ENCODE measurements around the gene COX5B.
A peak's percentile ranks its signal among the peaks of the same experiment; 100 is the strongest.
"Not testable (repeated sequence)": the region's sequence is repeated elsewhere in the genome, so short reads cannot be mapped to it uniquely, and the experiment has no call there.

COX5B gene

GRCh38 chr2:97617911-97618310 is 28.0 kb upstream of the COX5B start:
- ChIA-PET POLR2A (no interaction called here), CTCF (no interaction called here)
- TF ChIP-seq, protein P1, sequence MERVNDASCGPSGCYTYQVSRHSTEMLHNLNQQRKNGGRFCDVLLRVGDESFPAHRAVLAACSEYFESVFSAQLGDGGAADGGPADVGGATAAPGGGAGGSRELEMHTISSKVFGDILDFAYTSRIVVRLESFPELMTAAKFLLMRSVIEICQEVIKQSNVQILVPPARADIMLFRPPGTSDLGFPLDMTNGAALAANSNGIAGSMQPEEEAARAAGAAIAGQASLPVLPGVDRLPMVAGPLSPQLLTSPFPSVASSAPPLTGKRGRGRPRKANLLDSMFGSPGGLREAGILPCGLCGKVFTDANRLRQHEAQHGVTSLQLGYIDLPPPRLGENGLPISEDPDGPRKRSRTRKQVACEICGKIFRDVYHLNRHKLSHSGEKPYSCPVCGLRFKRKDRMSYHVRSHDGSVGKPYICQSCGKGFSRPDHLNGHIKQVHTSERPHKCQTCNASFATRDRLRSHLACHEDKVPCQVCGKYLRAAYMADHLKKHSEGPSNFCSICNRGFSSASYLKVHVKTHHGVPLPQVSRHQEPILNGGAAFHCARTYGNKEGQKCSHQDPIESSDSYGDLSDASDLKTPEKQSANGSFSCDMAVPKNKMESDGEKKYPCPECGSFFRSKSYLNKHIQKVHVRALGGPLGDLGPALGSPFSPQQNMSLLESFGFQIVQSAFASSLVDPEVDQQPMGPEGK (tag by site-specific recombination; IDR thresholded peaks at IDR 0.05), result no peak
- TF ChIP-seq ZNF701 (tag by site-specific recombination; IDR thresholded peaks at IDR 0.05) (no peak), ZNF571 (tag by site-specific recombination; IDR thresholded peaks at IDR 0.05) (no peak), ZNF610 (tag by site-specific recombination; IDR thresholded peaks at IDR 0.05; ENCODE audit: borderline replicate concordance) (no peak), SCRT1 (tag by site-specific recombination; IDR thresholded peaks at IDR 0.05; ENCODE audit: borderline replicate concordance) (no peak), ZNF785 (tag by site-specific recombination; IDR thresholded peaks at IDR 0.05) (no peak)
- Histone ChIP-seq H3K4me3 (ENCODE audit: low read depth, low read length) (no peak overlapping the region), H3K36me3 (ENCODE audit: control insufficient read depth in 2 of 2, insufficient read depth in 1 of 2, low read length in 2 of 2) (no peaks in the 10 kb centered on the region), H3K9me3 (ENCODE audit: control insufficient read depth, insufficient read depth, low read depth, low read length) (no peaks in the 10 kb centered on the region), H3K4me1 (ENCODE audit: control insufficient read depth, insufficient read depth, low read length) (no peaks in the 10 kb centered on the region), H3K27ac (ENCODE audit: extremely low read depth, low read depth, low read length) (no peak overlapping the region)

DNA sequence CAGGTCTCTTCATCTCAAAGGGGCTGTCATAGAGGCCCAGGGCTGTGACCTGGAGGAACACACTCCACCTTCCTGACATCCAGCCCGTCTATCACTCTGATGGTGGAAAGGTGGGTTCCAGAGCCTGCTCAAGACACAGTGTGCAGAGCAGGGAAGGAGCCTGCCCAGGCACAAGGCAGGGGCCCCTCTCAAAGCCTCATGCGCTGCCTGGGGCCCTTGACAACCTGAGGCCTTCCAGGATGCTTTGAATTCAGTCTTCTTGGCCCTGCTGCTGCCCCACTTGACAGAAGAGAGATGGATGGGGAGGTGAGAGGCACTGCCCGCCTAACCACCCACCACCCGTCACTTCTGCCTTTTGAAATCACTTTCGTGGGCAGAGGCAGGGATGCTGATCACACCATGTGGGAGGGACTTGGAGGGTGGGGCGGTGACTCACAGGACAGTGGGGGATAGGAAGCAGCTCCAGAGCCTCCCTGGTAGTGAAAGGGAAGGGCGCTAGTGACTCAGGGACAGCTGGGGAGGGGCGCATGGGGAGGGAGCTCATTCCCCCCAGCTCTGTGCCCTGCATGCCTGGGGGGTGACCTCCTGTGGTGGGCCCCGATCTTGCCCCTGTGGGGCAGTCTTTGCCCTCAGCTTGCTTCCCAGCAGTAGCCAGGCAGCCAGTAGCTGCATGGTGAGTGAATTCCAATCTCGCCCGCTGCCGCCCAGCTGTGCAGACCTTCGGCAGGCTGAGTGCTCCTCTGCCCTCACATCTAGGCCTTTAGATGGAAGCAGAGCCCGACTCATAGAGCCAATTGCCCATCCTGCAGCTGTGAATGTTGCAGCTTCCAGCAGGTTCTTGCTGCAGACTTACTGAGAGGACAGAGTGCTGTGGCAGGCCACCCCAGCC is 26.7 kb upstream of the COX5B start:
- CTCF ChIA-PET; H3K4me3 ChIP-seq (ENCODE audit: low read depth, low read length); H3K27ac ChIP-seq (ENCODE audit: extremely low read depth, low read depth, low read length); H3K4me1 ChIP-seq (ENCODE audit: control insufficient read depth, insufficient read depth, low read length); H3K9me3 ChIP-seq (ENCODE audit: control insufficient read depth, insufficient read depth, low read depth, low read length); H3K36me3 ChIP-seq (ENCODE audit: control insufficient read depth in 2 of 2, insufficient read depth in 1 of 2, low read length in 2 of 2); POLR2A ChIA-PET: not testable (repeated sequence)
- TF ChIP-seq ZIC2 (tag by site-specific recombination; IDR thresholded peaks at IDR 0.05), result peak; percentile 80
- peak; percentile 37 for TF ChIP-seq GLIS1 (tag by site-specific recombination; IDR thresholded peaks at IDR 0.05)

DNA sequence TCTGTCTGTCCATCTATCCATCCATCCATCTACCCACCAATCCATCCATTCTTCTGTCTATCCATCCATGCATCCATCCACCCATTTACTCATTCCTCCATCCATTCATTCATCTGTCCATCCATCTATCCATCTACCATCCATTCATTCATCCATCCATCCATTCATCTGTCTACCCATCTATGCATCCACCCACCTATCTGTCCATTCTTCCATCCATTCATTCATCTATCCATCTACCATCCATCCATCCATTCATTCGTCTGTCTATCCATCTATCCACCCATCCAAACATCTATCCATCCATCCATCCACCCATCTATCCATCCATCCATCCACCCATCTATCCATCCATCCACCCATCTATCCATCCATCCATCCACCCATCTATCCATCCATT is 25.4 kb upstream of the COX5B start:
- H3K4me1 ChIP-seq (ENCODE audit: control insufficient read depth, insufficient read depth, low read length); H3K9me3 ChIP-seq (ENCODE audit: control insufficient read depth, insufficient read depth, low read depth, low read length); H3K36me3 ChIP-seq (ENCODE audit: control insufficient read depth in 2 of 2, insufficient read depth in 1 of 2, low read length in 2 of 2); H3K27ac ChIP-seq (ENCODE audit: extremely low read depth, low read depth, low read length); CTCF ChIA-PET; POLR2A ChIA-PET; H3K4me3 ChIP-seq (ENCODE audit: low read depth, low read length): not testable (repeated sequence)
- TF ChIP-seq ZBTB17 (tag by site-specific recombination; IDR thresholded peaks at IDR 0.05) (peak; percentile 87), ZNF366 (tag by site-specific recombination; conservative IDR thresholded peaks at IDR 0.05) (peak; percentile 93)

DNA sequence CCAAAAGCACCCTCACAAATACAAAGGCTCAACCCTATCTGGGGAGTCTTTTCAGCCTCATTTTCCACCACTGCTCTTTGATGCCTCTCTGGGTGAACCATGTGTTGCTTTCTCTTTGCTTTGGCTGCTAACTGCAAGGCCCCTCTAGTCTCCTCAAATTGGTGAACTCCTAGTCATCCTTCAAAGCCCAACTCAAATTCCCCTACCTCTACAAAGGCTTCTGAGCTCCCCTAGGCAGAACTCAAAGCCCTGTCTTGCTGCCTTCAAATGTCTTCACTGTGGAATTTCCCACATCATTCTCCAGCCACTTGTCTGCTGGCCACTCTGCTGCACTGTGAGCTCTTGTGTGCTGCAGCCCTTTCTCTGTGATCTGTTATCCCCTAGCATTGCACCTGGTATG is 22.9 kb upstream of the COX5B start:
- H3K4me1 ChIP-seq (ENCODE audit: control insufficient read depth, insufficient read depth, low read length); POLR2A ChIA-PET; H3K36me3 ChIP-seq (ENCODE audit: control insufficient read depth in 2 of 2, insufficient read depth in 1 of 2, low read length in 2 of 2); H3K27ac ChIP-seq (ENCODE audit: extremely low read depth, low read depth, low read length); H3K9me3 ChIP-seq (ENCODE audit: control insufficient read depth, insufficient read depth, low read depth, low read length); CTCF ChIA-PET; H3K4me3 ChIP-seq (ENCODE audit: low read depth, low read length): not testable (repeated sequence)
- TF ChIP-seq ZFP3 (tag by site-specific recombination; IDR thresholded peaks at IDR 0.05; ENCODE audit: low read depth), result peak; percentile 64; the same call in 1 of the 2 replicates

DNA sequence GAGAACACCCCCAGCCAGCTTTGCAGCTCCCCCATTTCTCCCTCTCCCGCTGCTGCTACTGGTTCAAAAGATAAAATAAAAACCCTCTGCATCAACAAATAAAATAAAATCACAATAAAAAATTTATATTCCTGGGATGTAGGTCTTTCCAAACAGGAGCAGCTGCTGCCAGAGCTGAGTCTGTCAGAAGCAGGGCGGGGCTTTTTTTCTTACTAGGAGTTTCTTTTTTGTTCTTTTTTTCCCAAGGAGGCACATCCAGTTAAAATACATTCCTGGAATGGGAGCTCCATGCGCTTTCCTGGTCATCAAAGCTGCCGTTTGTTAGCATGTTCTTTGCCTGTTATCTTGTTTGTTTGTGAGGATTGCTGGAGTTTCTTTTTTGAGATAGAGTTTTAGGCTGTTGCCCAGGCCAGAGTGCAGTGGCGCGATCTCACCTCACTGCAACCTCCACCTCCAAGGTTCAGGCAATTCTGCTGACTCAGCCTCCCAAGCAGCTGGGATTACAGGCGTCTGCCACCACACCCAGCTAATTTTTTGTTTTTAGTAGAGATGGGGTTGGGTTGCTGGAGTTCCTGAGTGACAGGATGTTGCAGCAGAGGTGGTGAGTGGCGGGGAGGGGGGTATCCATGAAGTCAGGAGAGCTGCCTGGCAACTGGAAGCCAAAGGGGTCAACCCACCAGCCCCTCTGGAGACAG is 20.4 kb upstream of the COX5B start:
- H3K4me1 ChIP-seq (ENCODE audit: control insufficient read depth, insufficient read depth, low read length); H3K27ac ChIP-seq (ENCODE audit: extremely low read depth, low read depth, low read length); H3K36me3 ChIP-seq (ENCODE audit: control insufficient read depth in 2 of 2, insufficient read depth in 1 of 2, low read length in 2 of 2); H3K4me3 ChIP-seq (ENCODE audit: low read depth, low read length); H3K9me3 ChIP-seq (ENCODE audit: control insufficient read depth, insufficient read depth, low read depth, low read length); POLR2A ChIA-PET: not testable (repeated sequence)
- CTCF ChIA-PET, result interaction anchor here (0.6 kb wide), 1 partner anchor 15 kb away, joined by 3 read pairs; no protein-coding TSS in a partner anchor

GRCh38 chr2:97626049-97626430 is 19.8 kb upstream of the COX5B start:
- H3K9me3 ChIP-seq (ENCODE audit: control insufficient read depth, insufficient read depth, low read depth, low read length); H3K4me3 ChIP-seq (ENCODE audit: low read depth, low read length); H3K4me1 ChIP-seq (ENCODE audit: control insufficient read depth, insufficient read depth, low read length); POLR2A ChIA-PET; H3K27ac ChIP-seq (ENCODE audit: extremely low read depth, low read depth, low read length); H3K36me3 ChIP-seq (ENCODE audit: control insufficient read depth in 2 of 2, insufficient read depth in 1 of 2, low read length in 2 of 2): not testable (repeated sequence)
- CTCF ChIA-PET, result interaction anchor here (0.6 kb wide), 1 partner anchor 15 kb away, joined by 3 read pairs; no protein-coding TSS in a partner anchor
